Nephron (organoid): ENCODE data around the gene GYS2.
A peak's percentile ranks its signal among the peaks of the same experiment; 100 is the strongest.

ENCODE experiments used
- H3K27ac Mint-ChIP-seq, 3 experiments: 2 replicates each; pipeline ENCODE4 v1.8.0; 2020; ENCODE audit warnings: mixed read lengths in 3 of 3, mild to moderate bottlenecking in 2 of 3, moderate library complexity in 1 of 3
- H3K27me3 Mint-ChIP-seq: 2 replicates; pipeline ENCODE4 v1.8.0; 2021; ENCODE audit warnings: low read depth, mild to moderate bottlenecking, moderate library complexity, mixed read lengths
- H3K36me3 Mint-ChIP-seq: 2 replicates; pipeline ENCODE4 v1.8.0; 2020; ENCODE audit warnings: low read depth, mixed read lengths
- H3K4me1 Mint-ChIP-seq: 2 replicates; pipeline ENCODE4 v1.8.0; 2020; ENCODE audit warnings: mixed read lengths
- H3K4me3 Mint-ChIP-seq, 3 experiments: 2 replicates each; pipeline ENCODE4 v1.8.0; 2020; ENCODE audit warnings: mild to moderate bottlenecking in 3 of 3, mixed read lengths in 3 of 3, moderate library complexity in 2 of 3
- H3K9me3 Mint-ChIP-seq: 2 replicates; pipeline ENCODE4 v1.8.0; 2020; ENCODE audit warnings: mixed read lengths
- TF ChIP-seq, protein P1 (sequence below), 3 experiments: fragments of 200-600 bp; sonication (generic); IDR thresholded peaks; one replicate each; pipeline ENCODE4 v1.5.0; 2021; ENCODE audit warnings: antibody characterized with exemption in 3 of 3; ENCODE audit not compliant: unreplicated experiment in 3 of 3

GYS2 gene

GRCh38 chr12:21613931-21614330 is 9.3 kb upstream of the GYS2 start:
- Mint-ChIP-seq H3K27me3 (peaks cover 4% of the 10 kb centered on the region), H3K9me3 (no peaks in the 10 kb centered on the region), H3K27ac (no peak overlapping the region), H3K4me3 (no peak overlapping the region), H3K4me1 (no peaks in the 10 kb centered on the region), H3K36me3 (no peaks in the 10 kb centered on the region)
- TF ChIP-seq, protein P1, sequence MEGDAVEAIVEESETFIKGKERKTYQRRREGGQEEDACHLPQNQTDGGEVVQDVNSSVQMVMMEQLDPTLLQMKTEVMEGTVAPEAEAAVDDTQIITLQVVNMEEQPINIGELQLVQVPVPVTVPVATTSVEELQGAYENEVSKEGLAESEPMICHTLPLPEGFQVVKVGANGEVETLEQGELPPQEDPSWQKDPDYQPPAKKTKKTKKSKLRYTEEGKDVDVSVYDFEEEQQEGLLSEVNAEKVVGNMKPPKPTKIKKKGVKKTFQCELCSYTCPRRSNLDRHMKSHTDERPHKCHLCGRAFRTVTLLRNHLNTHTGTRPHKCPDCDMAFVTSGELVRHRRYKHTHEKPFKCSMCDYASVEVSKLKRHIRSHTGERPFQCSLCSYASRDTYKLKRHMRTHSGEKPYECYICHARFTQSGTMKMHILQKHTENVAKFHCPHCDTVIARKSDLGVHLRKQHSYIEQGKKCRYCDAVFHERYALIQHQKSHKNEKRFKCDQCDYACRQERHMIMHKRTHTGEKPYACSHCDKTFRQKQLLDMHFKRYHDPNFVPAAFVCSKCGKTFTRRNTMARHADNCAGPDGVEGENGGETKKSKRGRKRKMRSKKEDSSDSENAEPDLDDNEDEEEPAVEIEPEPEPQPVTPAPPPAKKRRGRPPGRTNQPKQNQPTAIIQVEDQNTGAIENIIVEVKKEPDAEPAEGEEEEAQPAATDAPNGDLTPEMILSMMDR (IDR thresholded peaks at IDR 0.05; ENCODE audit: unreplicated experiment in 3 of 3) = peak in 1 of 3 experiments; percentile 31

GRCh38 chr12:21608196-21608595 is 3.5 kb upstream of the GYS2 start:
- no peaks in the 10 kb centered on the region for H3K36me3 Mint-ChIP-seq
- no peaks in the 10 kb centered on the region for H3K4me1 Mint-ChIP-seq
- no peaks in the 10 kb centered on the region for H3K27me3 Mint-ChIP-seq
- no peak overlapping the region for H3K27ac Mint-ChIP-seq
- H3K9me3 Mint-ChIP-seq = no peaks in the 10 kb centered on the region
- no peak overlapping the region for H3K4me3 Mint-ChIP-seq
- TF ChIP-seq, protein P1 (IDR thresholded peaks at IDR 0.05; ENCODE audit: unreplicated experiment in 3 of 3) = no peak

- H3K4me1 Mint-ChIP-seq = no peaks in the 10 kb centered on the region
- H3K36me3 Mint-ChIP-seq = no peaks in the 10 kb centered on the region
- H3K27me3 Mint-ChIP-seq = no peaks in the 10 kb centered on the region
- no peaks in the 10 kb centered on the region for H3K9me3 Mint-ChIP-seq
- H3K27ac Mint-ChIP-seq = no peak overlapping the region
- no peak overlapping the region for H3K4me3 Mint-ChIP-seq
- TF ChIP-seq, protein P1 (IDR thresholded peaks at IDR 0.05; ENCODE audit: unreplicated experiment in 3 of 3) = peak; percentile 35 to 44 (median 38)
These were observed 3.1 kb upstream of the GYS2 start for GRCh38 chr12:21607701-21608100.

- H3K4me1 Mint-ChIP-seq = no peaks in the 10 kb centered on the region
- no peak overlapping the region for H3K4me3 Mint-ChIP-seq
- TF ChIP-seq, protein P1 (IDR thresholded peaks at IDR 0.05; ENCODE audit: unreplicated experiment in 3 of 3) = no peak
- H3K9me3 Mint-ChIP-seq = no peaks in the 10 kb centered on the region
- no peak overlapping the region for H3K27ac Mint-ChIP-seq
- no peaks in the 10 kb centered on the region for H3K27me3 Mint-ChIP-seq
- no peaks in the 10 kb centered on the region for H3K36me3 Mint-ChIP-seq
These were observed 1.5 kb upstream of the GYS2 start for GRCh38 chr12:21606175-21606574.

GRCh38 chr12:21602774-21603173 is 1.9 kb downstream of the GYS2 start:
- Mint-ChIP-seq H3K9me3 (no peaks in the 10 kb centered on the region), H3K27me3 (no peaks in the 10 kb centered on the region), H3K27ac (no peak overlapping the region), H3K36me3 (no peaks in the 10 kb centered on the region), H3K4me3 (no peak overlapping the region), H3K4me1 (no peaks in the 10 kb centered on the region)
- TF ChIP-seq, protein P1 (IDR thresholded peaks at IDR 0.05; ENCODE audit: unreplicated experiment in 3 of 3) = no peak

DNA sequence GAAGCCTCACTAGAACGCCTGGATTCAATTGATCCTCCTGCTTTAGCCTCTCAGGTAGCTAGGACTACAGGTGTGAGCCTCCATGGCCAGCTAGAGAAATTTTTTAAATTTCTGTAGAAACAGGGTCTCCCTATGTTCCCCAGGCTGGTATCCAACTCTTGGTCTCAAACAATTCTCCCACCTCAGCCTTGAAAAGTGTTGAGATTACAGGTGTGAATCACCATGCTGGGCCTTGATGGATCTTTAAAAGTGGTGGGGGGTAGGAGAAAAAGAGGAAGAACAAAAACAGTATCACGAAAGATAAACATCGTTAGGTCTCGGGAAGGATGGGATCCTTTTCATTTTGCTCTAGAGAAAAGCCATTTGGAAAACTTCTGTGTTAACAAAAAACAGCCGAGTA is 4.5 kb downstream of the GYS2 start:
- no peaks in the 10 kb centered on the region for H3K36me3 Mint-ChIP-seq
- no peaks in the 10 kb centered on the region for H3K9me3 Mint-ChIP-seq
- TF ChIP-seq, protein P1 (IDR thresholded peaks at IDR 0.05; ENCODE audit: unreplicated experiment in 3 of 3) = no peak
- no peak overlapping the region for H3K27ac Mint-ChIP-seq
- no peaks in the 10 kb centered on the region for H3K27me3 Mint-ChIP-seq
- H3K4me1 Mint-ChIP-seq = no peaks in the 10 kb centered on the region
- no peak overlapping the region for H3K4me3 Mint-ChIP-seq
